PC-9 (cell line): ENCODE measurements around the gene CCDC28B. TPM values are rescaled to one million over a fixed set of nuclear protein-coding genes. Genes with fewer than 3 reads are reported as not detected.

Experiments
- BruUV-seq: library from RNA; stranded (reverse); fragments of 400-500 nt; replicated peaks from 2 replicates; lab custom pipeline; 2021; lab: Mats Ljungman, UMichigan
- CTCF ChIA-PET: fragments of 300-600 bp; sonication (Branson Sonifier 250); formaldehyde crosslinking; loops from one replicate; lab custom pipeline; 2022; ENCODE audit warnings: antibody characterized with exemption; lab: Charles Lee
- POLR2A ChIA-PET: fragments of 300-600 bp; sonication (Branson Sonifier 250); formaldehyde crosslinking; loops from one replicate; lab custom pipeline; 2022; ENCODE audit warnings: antibody characterized with exemption; ENCODE audit not compliant: unreplicated experiment; lab: Charles Lee
- DNase-seq, 2 experiments: peaks; one replicate each; pipeline versions ENCODE4 v3.0.0 to v3.0.0-alpha.2; 2015 to 2022; ENCODE audit warnings: mixed read lengths in 1 of 2
- H2AFZ ChIP-seq: fragments of 200-600 bp; sonication (generic); 2 replicates; pipeline ENCODE4 v1.8.1; 2017; ENCODE audit warnings: antibody characterized with exemption
- H3F3A ChIP-seq: fragments of 200-600 bp; sonication (generic); 2 replicates; pipeline ENCODE4 v1.8.1; 2017; ENCODE audit warnings: antibody characterized with exemption, mild to moderate bottlenecking, low read depth; ENCODE audit not compliant: insufficient read depth
- H3K27ac ChIP-seq: fragments of 200-600 bp; sonication (generic); 2 replicates; pipeline ENCODE4 v1.6.1; 2016; ENCODE audit warnings: mixed run types
- H3K27me3 ChIP-seq: fragments of 200-600 bp; sonication (generic); 2 replicates; pipeline ENCODE4 v1.6.1; 2016; ENCODE audit warnings: low read depth, mixed run types; ENCODE audit not compliant: insufficient read depth
- H3K36me3 ChIP-seq: fragments of 200-600 bp; sonication (generic); 2 replicates; pipeline ENCODE4 v1.6.1; 2016; ENCODE audit warnings: low read depth, mixed run types
- H3K4me1 ChIP-seq: fragments of 200-600 bp; sonication (generic); replicated peaks from 2 replicates; pipeline ENCODE4 v1.6.1; 2016; ENCODE audit warnings: mixed run types; ENCODE audit not compliant: insufficient read depth
- H3K4me2 ChIP-seq: fragments of 200-600 bp; sonication (generic); 2 replicates; pipeline ENCODE4 v1.6.1; 2017; ENCODE audit warnings: mixed run types
- H3K4me3 ChIP-seq: fragments of 200-600 bp; sonication (generic); 2 replicates; pipeline ENCODE4 v1.6.1; 2016; ENCODE audit warnings: mixed run types
- H3K79me2 ChIP-seq: fragments of 200-600 bp; sonication (generic); 2 replicates; pipeline ENCODE4 v1.6.1; 2017; ENCODE audit warnings: low read depth, mixed run types
- H3K9me2 ChIP-seq: fragments of 200-600 bp; sonication (generic); 2 replicates; pipeline ENCODE4 v1.8.1; 2017; ENCODE audit warnings: mild to moderate bottlenecking; ENCODE audit not compliant: insufficient read depth
- H3K9me3 ChIP-seq: fragments of 200-600 bp; sonication (generic); 2 replicates; pipeline ENCODE4 v1.8.1; 2016; ENCODE audit warnings: low read depth; ENCODE audit not compliant: insufficient read depth
- H4K20me1 ChIP-seq: fragments of 200-600 bp; sonication (generic); 2 replicates; pipeline ENCODE4 v1.8.1; 2017; ENCODE audit not compliant: insufficient read depth
- EZH2 ChIP-seq: fragments of 200-600 bp; sonication (generic); IDR thresholded peaks from 2 replicates; pipeline ENCODE4 v1.8.0; 2017; ENCODE audit warnings: antibody characterized with exemption, low read depth
- intact Hi-C: fragments of 100-400 bp; cut with micrococcal nuclease; formaldehyde crosslinking; loops from one replicate; pipeline ENCODE4 v1.10.0; 2022; ENCODE audit not compliant: unreplicated experiment
- total RNA-seq: library from RNA; stranded (reverse); gene quantifications from 2 replicates; pipeline ENCODE4 v1.2.3, GENCODE V29; 2021
- TF ChIP-seq, protein P1 (sequence below): fragments of 200-600 bp; sonication (generic); conservative IDR thresholded peaks from 2 replicates; pipeline ENCODE4 v1.6.1; 2017; ENCODE audit warnings: mixed run types, antibody characterized with exemption, mild to moderate bottlenecking, moderate library complexity

The CCDC28B gene
- total RNA-seq, 1 experiment from 2014 or later, result 4.4 TPM

GRCh38 chr1:32246888-32247273 is 46.5 kb downstream of the CCDC28B start, which contains the start of gene FAM167B:
Gene FAM167B, plus strand, starts transcription at chr1:32247222. Its CDS starts 200 bp downstream, at chr1:32247422.
- intact Hi-C loops, result no loop called here
- Histone ChIP-seq H3K4me3 (no peak within 1 kb of the TSS), H3K36me3 (no peaks in the 10 kb centered on the region), H3K9me2 (no peaks in the 10 kb centered on the region), H3F3A (peaks cover 4% of the 10 kb centered on the region; the same call in 1 of the 2 replicates), H3K4me1 (peaks cover 1% of the 10 kb centered on the region; the same call in 1 of the 2 replicates), H3K27me3 (no peaks in the 10 kb centered on the region), H3K9me3 (no peaks in the 10 kb centered on the region), H3K27ac (no peak within 1 kb of the TSS), H3K79me2 (no peaks in the 10 kb centered on the region), H4K20me1 (no peaks in the 10 kb centered on the region), H3K4me2 (no peak within 1 kb of the TSS), H2AFZ (no peak within 1 kb of the TSS)
- TF ChIP-seq EZH2, result no peak
- TF ChIP-seq, protein P1, sequence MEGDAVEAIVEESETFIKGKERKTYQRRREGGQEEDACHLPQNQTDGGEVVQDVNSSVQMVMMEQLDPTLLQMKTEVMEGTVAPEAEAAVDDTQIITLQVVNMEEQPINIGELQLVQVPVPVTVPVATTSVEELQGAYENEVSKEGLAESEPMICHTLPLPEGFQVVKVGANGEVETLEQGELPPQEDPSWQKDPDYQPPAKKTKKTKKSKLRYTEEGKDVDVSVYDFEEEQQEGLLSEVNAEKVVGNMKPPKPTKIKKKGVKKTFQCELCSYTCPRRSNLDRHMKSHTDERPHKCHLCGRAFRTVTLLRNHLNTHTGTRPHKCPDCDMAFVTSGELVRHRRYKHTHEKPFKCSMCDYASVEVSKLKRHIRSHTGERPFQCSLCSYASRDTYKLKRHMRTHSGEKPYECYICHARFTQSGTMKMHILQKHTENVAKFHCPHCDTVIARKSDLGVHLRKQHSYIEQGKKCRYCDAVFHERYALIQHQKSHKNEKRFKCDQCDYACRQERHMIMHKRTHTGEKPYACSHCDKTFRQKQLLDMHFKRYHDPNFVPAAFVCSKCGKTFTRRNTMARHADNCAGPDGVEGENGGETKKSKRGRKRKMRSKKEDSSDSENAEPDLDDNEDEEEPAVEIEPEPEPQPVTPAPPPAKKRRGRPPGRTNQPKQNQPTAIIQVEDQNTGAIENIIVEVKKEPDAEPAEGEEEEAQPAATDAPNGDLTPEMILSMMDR, result no peak
- ChIA-PET CTCF (interaction anchor here (0.5 kb wide), 2 partner anchors 23 to 28 kb away, joined by 3 read pairs; no protein-coding TSS in a partner anchor), POLR2A (no interaction called here)
- DNase-seq, result peak in 1 of 2 experiments; percentile 6
- no TSS peak for BruUV-seq

DNA sequence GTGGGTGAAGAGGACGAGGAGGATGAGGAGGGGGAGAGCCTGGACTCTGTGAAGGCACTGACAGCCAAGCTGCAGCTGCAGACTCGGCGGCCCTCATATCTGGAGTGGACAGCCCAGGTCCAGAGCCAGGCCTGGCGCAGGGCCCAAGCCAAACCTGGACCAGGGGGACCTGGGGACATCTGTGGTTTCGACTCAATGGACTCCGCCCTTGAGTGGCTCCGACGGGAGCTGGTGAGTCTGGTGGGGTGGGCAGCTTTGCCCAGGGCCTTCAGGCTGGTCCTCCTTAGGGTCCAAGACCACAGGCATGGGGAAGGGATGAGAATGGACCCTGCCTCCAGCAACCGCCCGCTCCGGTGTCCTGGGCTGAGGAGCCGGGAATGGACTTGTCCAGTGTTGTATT is 47.1 kb downstream of the CCDC28B start:
- TF ChIP-seq EZH2, result no peak
- TF ChIP-seq, protein P1, result no peak
- ChIA-PET POLR2A (interaction anchor here (0.6 kb wide), 1 partner anchor 84 kb away, joined by 6 read pairs; no protein-coding TSS in a partner anchor), CTCF (no interaction called here)
- H3K36me3 ChIP-seq, result no peaks in the 10 kb centered on the region
- no peak overlapping the region for H3K4me3 ChIP-seq
- no peak for DNase-seq
- no peaks in the 10 kb centered on the region for H3K27me3 ChIP-seq
- intact Hi-C loops, result no loop called here
- H3K9me3 ChIP-seq, result no peaks in the 10 kb centered on the region
- BruUV-seq, result no TSS peak
- H3F3A ChIP-seq, result peaks cover 4% of the 10 kb centered on the region; the same call in 1 of the 2 replicates
- H4K20me1 ChIP-seq, result no peaks in the 10 kb centered on the region
- no peak overlapping the region for H3K27ac ChIP-seq
- H3K79me2 ChIP-seq, result no peaks in the 10 kb centered on the region
- H3K4me2 ChIP-seq, result no peak overlapping the region
- H2AFZ ChIP-seq, result no peak overlapping the region
- H3K4me1 ChIP-seq, result no peaks in the 10 kb centered on the region
- H3K9me2 ChIP-seq, result no peaks in the 10 kb centered on the region

GRCh38 chr1:32247983-32248889 is 47.8 kb downstream of the CCDC28B start:
- Histone ChIP-seq H3K9me3 (no peaks in the 10 kb centered on the region), H3K4me2 (no peak overlapping the region), H2AFZ (no peak overlapping the region), H3F3A (0 out of 2 replicates have a peak, but pooled peaks cover 4% of the 10 kb centered on the region), H3K79me2 (no peaks in the 10 kb centered on the region), H3K36me3 (no peaks in the 10 kb centered on the region), H4K20me1 (no peaks in the 10 kb centered on the region), H3K4me3 (no peak overlapping the region), H3K27me3 (no peaks in the 10 kb centered on the region), H3K9me2 (no peaks in the 10 kb centered on the region), H3K27ac (no peak overlapping the region), H3K4me1 (no peaks in the 10 kb centered on the region)
- TF ChIP-seq, protein P1, result peak; percentile 81
- no peak for TF ChIP-seq EZH2
- POLR2A ChIA-PET, result interaction anchor here (0.6 to 0.7 kb wide), 2 partner anchors 77 to 83 kb away, joined by 3 to 6 read pairs; no protein-coding TSS in a partner anchor
- intact Hi-C loops, result no loop called here
- no TSS peak for BruUV-seq
- CTCF ChIA-PET, result interaction anchor here (0.6 kb wide), 3 partner anchors 10 to 405 kb away, joined by 3 to 13 read pairs (median 6); no protein-coding TSS in a partner anchor
- peak in 1 of 2 experiments; percentile 55 for DNase-seq
